BLaER1 (cell line): ENCODE results near the gene PLPP7.
"Not testable (repeated sequence)": the region's sequence is repeated elsewhere in the genome, so short reads cannot be mapped to it uniquely, and the experiment has no call there.

Experiments used
- H3K27ac ChIP-seq: shearing (Covaris generic); formaldehyde crosslinking; 2 replicates; pipeline ENCODE4 v1.8.1; 2022
- H3K27me3 ChIP-seq: shearing (Covaris generic); formaldehyde crosslinking; 2 replicates; pipeline ENCODE4 v1.8.1; 2022
- H3K36me3 ChIP-seq: shearing (Covaris generic); formaldehyde crosslinking; 2 replicates; pipeline ENCODE4 v1.8.1; 2022
- H3K4me1 ChIP-seq: shearing (Covaris generic); formaldehyde crosslinking; 2 replicates; pipeline ENCODE4 v1.8.1; 2022
- H3K4me2 ChIP-seq: shearing (Covaris generic); formaldehyde crosslinking; 2 replicates; pipeline ENCODE4 v1.8.1; 2022
- H3K4me3 ChIP-seq: shearing (Covaris generic); formaldehyde crosslinking; 2 replicates; pipeline ENCODE4 v1.8.1; 2022
- H3K9ac ChIP-seq: shearing (Covaris generic); formaldehyde crosslinking; 2 replicates; pipeline ENCODE4 v1.8.1; 2022
- H3K9me3 ChIP-seq: shearing (Covaris generic); formaldehyde crosslinking; 2 replicates; pipeline ENCODE4 v1.8.1; 2022
- H4K20me1 ChIP-seq: shearing (Covaris generic); formaldehyde crosslinking; 2 replicates; pipeline ENCODE4 v1.8.1; 2022
- Cebpa-rat ChIP-seq: shearing (Covaris generic); IDR thresholded peaks from 2 replicates; pipeline ENCODE4 v1.8.1; 2022

Gene PLPP7

DNA sequence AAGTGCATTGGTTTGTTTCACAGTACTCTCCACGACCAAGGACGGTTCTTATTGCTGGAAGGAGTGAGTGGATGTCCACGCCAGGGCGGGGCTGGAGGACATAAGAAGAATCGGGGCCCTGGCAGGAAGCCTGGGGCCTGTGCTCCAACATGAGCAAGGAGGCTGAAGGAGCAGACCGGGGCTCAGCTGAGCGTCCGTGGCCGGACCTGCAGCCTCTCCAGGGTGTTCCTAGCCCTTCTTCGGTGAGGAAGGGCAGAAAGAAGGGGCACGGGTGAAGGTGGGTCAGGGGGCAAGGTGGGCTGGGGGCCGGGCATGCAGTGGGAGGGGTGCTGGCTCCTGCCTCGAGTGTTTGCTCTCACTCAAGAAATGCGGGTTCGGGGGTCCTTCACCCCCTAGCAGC lies 31.3 kb upstream of the PLPP7 start:
- Histone ChIP-seq H3K4me2 (peak overlapping the region; percentile 100), H3K36me3 (peaks cover 24% of the 10 kb centered on the region), H3K4me3 (no peak overlapping the region), H3K9me3 (no peaks in the 10 kb centered on the region), H3K27ac (peak overlapping the region; percentile 98), H4K20me1 (no peaks in the 10 kb centered on the region), H3K27me3 (no peaks in the 10 kb centered on the region), H3K9ac (peak overlapping the region; percentile 83; the same call in 1 of the 2 replicates), H3K4me1 (peaks cover 99% of the 10 kb centered on the region)
- TF ChIP-seq Cebpa-rat, result no peak

DNA sequence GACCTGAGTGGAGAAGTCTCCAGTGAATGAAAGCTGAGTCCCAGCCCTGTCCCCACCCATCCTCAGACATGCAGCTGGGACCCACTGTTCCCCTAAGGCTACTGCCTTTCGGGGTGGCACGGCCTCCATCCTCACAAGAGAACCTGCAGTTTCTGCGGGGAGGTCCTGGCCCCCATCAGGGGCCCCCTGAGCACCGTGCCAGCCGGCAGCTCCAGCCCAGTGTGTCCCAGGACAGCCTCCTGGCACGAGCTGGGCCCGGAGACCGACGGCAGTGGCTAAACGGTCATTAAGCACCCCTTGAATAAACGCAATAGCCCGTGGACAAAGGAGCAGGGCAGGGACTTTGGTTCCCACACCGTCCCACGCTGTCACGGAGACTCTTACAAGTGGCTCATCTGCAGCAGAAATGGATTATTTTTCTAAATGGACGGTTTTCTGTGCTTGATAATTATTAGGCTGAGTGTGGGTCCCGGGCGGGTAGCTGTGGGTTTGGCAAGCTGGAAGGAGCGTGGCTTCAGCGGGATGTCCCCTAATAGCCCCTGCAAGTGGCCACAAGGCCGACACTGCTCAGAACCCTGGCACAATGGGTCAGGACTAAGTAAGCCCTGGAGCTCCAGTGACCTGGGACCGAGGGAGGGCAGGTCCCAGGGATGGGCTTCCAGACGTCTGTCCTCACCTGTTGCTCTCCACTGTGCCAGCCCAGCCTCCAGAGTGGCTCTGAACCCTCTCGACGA lies 30.7 kb upstream of the PLPP7 start:
- Histone ChIP-seq H4K20me1 (no peaks in the 10 kb centered on the region), H3K4me3 (no peak overlapping the region), H3K4me2 (peak overlapping the region; percentile 100), H3K9me3 (no peaks in the 10 kb centered on the region), H3K27ac (peak overlapping the region; percentile 98), H3K9ac (peak overlapping the region; percentile 83; the same call in 1 of the 2 replicates), H3K4me1 (peaks cover 99% of the 10 kb centered on the region), H3K36me3 (peaks cover 24% of the 10 kb centered on the region), H3K27me3 (no peaks in the 10 kb centered on the region)
- TF ChIP-seq Cebpa-rat, result no peak

DNA sequence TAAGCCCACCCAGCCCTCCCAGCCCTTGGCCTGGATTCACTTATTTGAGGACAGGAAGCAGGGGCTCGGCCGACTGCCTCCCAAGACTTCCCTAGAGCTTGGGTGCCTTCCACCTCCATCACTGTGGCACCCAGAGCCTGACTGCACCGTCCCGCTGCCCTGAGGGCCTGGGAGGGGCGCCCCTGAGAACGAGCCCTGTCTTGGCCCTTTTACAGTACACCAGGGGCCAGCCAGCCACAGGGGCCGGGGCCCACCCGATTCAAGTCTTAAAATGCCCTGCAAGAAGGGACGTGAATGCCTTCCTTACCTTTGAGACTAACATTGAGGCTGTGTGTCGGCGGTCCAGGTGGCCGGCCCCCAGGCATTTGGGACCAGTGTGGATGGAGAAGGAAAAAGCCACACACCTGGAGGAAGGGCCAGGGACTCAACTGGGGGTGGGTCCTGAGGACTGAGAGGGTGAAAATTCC lies 30.1 kb upstream of the PLPP7 start:
- no peaks in the 10 kb centered on the region for H3K27me3 ChIP-seq
- no peak overlapping the region for H3K4me3 ChIP-seq
- peaks cover 24% of the 10 kb centered on the region for H3K36me3 ChIP-seq
- peak overlapping the region; percentile 98 for H3K27ac ChIP-seq
- TF ChIP-seq Cebpa-rat, result no peak
- H3K4me1 ChIP-seq, result peaks cover 99% of the 10 kb centered on the region
- no peaks in the 10 kb centered on the region for H4K20me1 ChIP-seq
- H3K4me2 ChIP-seq, result peak overlapping the region; percentile 72
- peak overlapping the region; percentile 65; the same call in 1 of the 2 replicates for H3K9ac ChIP-seq
- H3K9me3 ChIP-seq, result no peaks in the 10 kb centered on the region

DNA sequence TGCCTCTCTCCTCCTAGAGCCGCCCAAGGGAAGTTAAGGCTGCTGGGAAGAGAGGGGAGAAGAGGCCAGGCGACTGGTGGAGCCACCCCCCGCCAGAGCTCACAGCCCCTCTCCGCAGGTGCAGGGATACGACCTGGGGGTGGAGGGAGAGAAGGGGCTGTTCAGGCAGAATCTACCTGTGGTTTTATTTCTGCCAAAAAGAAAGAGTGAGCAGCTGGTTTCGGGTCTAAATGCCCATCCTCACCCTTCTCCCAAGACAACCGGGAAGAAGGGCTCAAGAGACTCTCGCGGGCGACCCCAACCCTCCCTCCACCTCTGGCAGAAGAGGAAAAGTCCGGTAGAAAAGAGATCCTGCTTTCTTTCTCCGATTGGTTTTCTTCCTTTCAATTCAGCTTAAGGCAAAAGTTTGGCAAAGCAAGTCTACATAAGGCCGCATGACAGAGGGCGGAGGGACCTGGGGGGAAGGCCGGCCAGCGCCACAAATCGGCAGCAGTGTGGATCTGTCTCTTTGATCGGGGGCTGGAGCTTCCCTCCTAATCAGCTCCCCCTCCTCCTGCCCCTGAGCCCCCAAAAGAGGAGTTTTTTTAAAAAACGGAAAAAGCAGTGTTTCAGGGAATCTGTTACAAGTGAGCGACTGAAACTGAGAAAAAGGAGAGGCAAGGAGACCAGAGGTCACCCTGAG lies 29.5 kb upstream of the PLPP7 start:
- Histone ChIP-seq H3K9me3 (no peaks in the 10 kb centered on the region), H3K4me1 (peaks cover 94% of the 10 kb centered on the region), H3K9ac (peak overlapping the region; percentile 65), H4K20me1 (no peaks in the 10 kb centered on the region), H3K4me3 (no peak overlapping the region), H3K27ac (peak overlapping the region; percentile 98), H3K36me3 (peaks cover 24% of the 10 kb centered on the region), H3K27me3 (no peaks in the 10 kb centered on the region), H3K4me2 (peak overlapping the region; percentile 72)
- no peak for TF ChIP-seq Cebpa-rat

DNA sequence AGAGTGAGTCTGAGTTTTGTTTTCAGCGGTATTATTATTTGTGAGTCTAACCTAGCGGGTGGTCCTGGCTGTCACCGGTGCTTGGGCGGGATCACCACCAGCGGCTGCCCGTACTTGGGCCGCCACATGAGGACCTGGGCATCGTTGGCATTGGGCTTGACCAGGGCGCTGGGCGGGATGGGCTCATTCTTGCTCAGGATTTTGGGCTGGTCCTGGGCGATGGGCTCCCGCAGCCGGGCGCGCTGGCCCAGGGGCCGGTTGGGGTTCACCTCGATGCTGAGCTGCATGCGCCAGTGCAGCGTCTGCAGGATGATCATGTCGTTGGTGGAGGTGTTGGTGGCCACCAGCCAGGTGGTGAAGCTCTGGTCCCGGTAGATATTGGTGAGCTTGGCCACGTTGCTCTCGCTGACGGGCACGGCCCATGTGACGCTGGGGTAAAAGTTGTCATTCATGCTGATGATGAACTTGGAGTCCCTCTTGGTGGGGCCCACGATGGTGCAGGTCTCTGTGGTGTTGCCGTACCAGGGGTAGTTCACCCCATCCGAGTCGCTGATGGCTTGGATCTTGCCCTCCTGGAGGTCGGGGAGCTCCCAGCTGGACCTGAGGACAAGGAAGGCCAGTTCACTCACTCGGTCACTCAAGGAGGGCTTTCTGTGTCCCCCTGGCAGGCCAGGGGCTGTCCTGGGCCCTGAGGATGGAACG lies 28.6 kb upstream of the PLPP7 start:
- Histone ChIP-seq H3K9me3 (no peaks in the 10 kb centered on the region), H3K9ac (peak overlapping the region; percentile 65), H3K36me3 (peaks cover 24% of the 10 kb centered on the region), H3K4me2 (peak overlapping the region; percentile 72), H3K27ac (peak overlapping the region; percentile 98), H3K4me3 (no peak overlapping the region), H4K20me1 (no peaks in the 10 kb centered on the region), H3K4me1 (peaks cover 91% of the 10 kb centered on the region), H3K27me3 (no peaks in the 10 kb centered on the region)
- TF ChIP-seq Cebpa-rat, result no peak

DNA sequence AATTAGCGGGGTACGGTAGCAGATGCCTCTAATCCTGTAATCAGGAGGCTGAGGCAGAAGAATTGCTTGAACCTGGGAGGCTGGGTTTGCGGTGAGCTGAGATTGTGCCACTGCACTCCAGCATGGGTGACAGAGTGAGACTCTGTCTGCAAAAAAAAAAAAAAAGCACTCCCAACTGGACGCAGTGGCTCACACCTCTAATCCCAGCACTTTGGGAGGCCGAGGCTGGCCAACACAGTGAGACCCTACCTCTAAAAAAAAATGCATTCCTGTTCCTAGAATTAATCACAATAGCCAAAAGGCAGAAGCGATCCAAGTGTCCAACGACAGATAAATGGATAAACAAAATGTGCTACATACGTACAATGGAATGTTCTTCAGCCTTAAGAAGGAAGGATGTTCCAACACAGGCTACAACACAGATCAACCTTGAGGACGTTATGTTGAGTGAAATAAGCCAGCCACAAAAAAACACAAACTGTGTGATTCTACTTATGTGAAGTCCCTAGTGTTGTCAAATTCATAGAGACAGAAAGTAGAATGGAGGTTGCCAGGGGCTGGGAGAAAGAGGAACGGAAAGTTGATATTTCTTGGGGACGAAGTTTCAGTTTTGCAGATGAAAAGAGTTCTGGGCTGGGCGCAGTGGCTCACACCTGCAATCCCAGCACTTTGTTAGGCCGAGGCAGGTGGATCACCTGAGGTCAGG lies 27.0 kb upstream of the PLPP7 start:
- Histone ChIP-seq H3K9ac (no peak overlapping the region), H4K20me1 (no peaks in the 10 kb centered on the region), H3K4me2 (peak overlapping the region; percentile 53), H3K27ac (peak overlapping the region; percentile 98; the same call in 1 of the 2 replicates), H3K27me3 (no peaks in the 10 kb centered on the region), H3K4me3 (no peak overlapping the region), H3K36me3 (peaks cover 24% of the 10 kb centered on the region), H3K4me1 (peaks cover 92% of the 10 kb centered on the region), H3K9me3 (no peaks in the 10 kb centered on the region)
- TF ChIP-seq Cebpa-rat, result no peak

DNA sequence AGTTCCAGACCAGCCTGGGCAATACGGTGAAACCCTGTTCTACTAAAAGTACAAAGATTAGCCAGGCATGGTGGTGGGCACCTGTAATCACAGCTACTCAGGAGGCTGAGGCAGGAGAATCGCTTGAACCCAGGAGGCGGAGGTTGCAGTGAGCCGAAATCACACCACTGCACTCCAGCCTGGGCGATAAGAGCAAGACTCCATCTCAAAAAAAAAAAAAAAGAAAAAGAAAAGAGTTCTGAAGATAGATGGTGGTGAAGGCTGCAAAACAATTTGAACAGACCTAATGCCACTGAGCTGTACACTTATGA lies 26.5 kb upstream of the PLPP7 start:
- H4K20me1 ChIP-seq, H3K27ac ChIP-seq, H3K27me3 ChIP-seq, H3K9ac ChIP-seq, H3K4me3 ChIP-seq, H3K9me3 ChIP-seq: not testable (repeated sequence)
- H3K4me1 ChIP-seq, result peaks cover 90% of the 10 kb centered on the region
- H3K4me2 ChIP-seq, result peak overlapping the region; percentile 53
- peaks cover 24% of the 10 kb centered on the region for H3K36me3 ChIP-seq

DNA sequence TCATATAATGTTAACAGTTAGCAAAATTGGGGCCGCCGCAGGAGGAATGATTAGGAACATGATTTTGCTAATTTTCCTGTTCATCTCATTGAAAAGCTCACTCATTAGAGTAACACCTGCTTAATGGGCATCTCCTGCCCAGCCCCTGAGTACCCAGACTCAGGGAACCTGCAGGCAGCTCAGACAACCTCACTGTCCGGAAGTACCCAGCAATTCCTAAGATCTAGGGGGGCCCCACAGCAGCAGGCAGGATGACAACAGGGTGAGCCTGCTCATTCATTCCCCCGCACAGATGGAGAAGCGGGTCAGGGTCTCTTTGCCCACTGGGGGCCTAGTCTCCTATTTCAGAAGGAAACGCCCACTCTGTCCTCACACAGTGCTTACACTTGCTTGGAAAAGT lies 25.8 kb upstream of the PLPP7 start:
- H3K36me3 ChIP-seq, result peaks cover 24% of the 10 kb centered on the region
- peak overlapping the region; percentile 0; the same call in 1 of the 2 replicates for H3K4me2 ChIP-seq
- H3K9ac ChIP-seq, result no peak overlapping the region
- no peaks in the 10 kb centered on the region for H3K9me3 ChIP-seq
- TF ChIP-seq Cebpa-rat, result no peak
- H3K4me3 ChIP-seq, result no peak overlapping the region
- H3K4me1 ChIP-seq, result peaks cover 90% of the 10 kb centered on the region
- no peaks in the 10 kb centered on the region for H4K20me1 ChIP-seq
- H3K27me3 ChIP-seq, result no peaks in the 10 kb centered on the region
- H3K27ac ChIP-seq, result no peak overlapping the region

DNA sequence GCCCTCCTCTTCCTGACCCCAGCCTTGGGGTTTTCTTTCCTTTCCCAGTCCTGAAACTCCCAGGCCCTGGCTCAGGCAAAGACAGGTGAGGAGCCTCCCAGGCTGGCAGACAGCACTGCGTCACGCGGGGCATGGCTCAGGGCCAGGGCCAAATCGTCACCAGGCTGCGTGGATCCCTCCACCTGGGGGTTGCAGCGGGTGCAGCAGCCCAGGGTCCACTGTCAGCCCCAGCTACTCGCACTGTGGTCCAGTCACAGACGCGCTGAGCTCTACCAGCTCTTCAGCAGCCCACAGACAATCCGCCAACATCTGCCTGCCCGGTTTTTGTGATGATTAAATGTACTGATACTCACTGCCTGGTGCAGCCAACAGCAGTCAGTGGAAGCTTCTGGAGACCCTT lies 25.3 kb upstream of the PLPP7 start:
- TF ChIP-seq Cebpa-rat, result no peak
- H3K9ac ChIP-seq, result peak overlapping the region; percentile 16; the same call in 1 of the 2 replicates
- H3K27ac ChIP-seq, result 0 out of 2 replicates have a peak overlapping the region, but pooled peaks have one; percentile 29
- no peaks in the 10 kb centered on the region for H4K20me1 ChIP-seq
- H3K4me2 ChIP-seq, result peak overlapping the region; percentile 0; the same call in 1 of the 2 replicates
- peaks cover 90% of the 10 kb centered on the region for H3K4me1 ChIP-seq
- no peaks in the 10 kb centered on the region for H3K27me3 ChIP-seq
- H3K36me3 ChIP-seq, result peaks cover 24% of the 10 kb centered on the region
- H3K9me3 ChIP-seq, result no peaks in the 10 kb centered on the region
- H3K4me3 ChIP-seq, result no peak overlapping the region
